ENCODE results near the gene ASB7.
"Not testable (repeated sequence)": the region's sequence is repeated elsewhere in the genome, so short reads cannot be mapped to it uniquely, and the experiment has no call there.

ASB7 gene, protein sequence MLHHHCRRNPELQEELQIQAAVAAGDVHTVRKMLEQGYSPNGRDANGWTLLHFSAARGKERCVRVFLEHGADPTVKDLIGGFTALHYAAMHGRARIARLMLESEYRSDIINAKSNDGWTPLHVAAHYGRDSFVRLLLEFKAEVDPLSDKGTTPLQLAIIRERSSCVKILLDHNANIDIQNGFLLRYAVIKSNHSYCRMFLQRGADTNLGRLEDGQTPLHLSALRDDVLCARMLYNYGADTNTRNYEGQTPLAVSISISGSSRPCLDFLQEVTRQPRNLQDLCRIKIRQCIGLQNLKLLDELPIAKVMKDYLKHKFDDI

DNA sequence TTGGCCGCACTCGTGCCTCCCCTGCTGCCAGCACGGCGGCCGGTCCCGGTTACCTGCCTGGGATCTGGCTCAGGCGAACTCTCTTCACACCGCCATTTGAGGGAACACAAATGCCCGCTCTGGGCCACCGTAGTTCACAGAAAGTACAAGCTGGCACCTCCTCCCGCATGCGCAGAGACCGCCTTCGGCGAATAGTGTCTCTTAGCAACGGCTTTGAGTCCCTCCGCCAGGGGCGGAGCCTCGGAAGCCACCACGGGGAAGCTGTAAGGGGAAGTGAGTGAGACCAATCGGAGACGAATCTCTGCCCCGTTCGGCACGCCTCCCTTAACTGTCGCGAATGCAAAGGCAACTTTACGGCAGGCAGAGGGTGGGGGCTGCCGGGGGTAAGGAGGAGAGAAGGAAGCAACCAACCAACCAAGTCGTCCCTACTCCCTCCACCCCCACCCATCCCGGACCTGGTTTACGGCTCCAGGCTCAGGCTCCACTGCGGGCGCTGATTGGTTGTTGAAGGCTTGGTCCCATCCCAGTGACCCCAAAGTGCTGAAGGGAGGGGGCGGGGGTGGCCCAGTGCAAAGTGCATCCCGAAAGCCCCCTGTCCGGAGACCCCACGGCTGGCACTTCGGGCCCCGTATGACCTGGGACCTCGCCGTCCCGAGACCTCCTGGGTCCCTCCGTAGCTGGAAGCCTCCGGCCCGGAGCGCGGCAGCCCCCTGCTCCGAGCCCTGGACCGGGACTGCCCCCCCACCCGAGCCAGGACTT is at the start of gene ASB7, which contains the start of gene LINS1:
Gene ASB7 (plus strand): TSS at position 526 of the 759 bp plus-strand sequence. CDS start 9,628 bp downstream, outside the sequence.
Gene LINS1 (minus strand): TSS at position 121 of the 759 bp plus-strand sequence. CDS start 21,342 bp downstream, outside the sequence.
- DNase-seq: peak; percentile 97

DNA sequence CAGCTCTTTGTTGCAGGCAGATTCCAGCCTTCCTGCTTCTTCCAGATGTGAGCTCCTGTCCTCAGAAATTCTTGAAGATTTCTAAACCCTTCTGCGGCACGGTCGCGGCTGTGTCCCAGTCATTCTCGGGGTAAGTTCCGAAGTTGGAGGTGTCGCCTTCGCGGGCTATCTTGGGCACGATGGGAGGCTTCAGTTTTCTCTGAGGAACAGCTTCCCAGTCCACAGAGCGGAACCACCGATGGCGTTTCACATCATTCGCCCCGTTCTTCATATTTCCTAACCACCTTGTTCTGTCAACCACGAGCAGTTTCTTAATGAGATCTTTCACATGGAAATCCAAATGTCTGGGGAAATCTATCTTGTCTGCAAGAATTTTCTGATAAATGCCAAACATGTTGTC is 48.9 kb upstream of the ASB7 start:
- no peak for DNase-seq

DNA sequence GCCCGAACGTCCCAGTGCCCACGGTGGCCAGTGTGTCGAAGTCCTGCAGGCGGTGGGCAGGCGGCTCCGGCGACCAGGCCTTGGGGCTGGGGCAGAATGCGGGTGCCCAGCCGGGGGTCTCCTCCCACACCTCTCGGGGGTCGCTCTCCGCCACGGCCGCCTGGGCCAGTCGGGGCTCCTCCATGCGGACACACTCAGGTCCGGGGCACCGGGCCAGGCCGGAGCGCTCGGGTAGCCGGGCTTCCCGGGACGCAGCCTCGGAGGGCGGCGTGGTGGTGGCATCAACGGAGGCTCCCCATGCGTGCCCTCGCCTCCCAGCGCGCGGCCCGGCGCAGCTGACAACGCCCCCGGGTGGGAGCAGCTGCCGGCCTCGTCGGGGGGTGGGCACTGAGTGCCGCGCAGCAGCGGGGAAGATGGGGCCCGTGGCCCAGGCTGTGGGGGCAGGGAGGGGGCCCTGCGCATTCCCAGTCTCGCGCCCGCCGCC is 43.6 kb upstream of the ASB7 start:
- no peak for DNase-seq

DNA sequence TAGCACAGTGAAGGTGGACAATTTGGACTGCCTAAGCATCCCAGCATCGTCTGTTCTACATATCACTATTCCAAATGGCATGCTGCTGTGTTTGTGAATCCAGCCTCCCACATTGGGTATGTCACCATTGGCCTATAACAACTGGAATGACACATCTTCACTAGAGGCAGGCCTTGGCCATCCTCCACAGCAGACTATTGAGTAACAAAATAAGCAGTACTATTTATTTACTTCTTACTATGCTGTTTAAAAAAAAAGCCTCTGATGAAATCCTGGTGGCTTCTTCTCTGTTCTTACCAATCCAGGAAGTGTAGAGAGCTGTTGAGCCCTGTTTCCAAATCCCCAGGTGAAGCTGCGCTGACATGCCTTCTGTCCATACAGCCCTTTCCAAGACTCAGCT is 43.1 kb upstream of the ASB7 start:
- DNase-seq: no peak

DNA sequence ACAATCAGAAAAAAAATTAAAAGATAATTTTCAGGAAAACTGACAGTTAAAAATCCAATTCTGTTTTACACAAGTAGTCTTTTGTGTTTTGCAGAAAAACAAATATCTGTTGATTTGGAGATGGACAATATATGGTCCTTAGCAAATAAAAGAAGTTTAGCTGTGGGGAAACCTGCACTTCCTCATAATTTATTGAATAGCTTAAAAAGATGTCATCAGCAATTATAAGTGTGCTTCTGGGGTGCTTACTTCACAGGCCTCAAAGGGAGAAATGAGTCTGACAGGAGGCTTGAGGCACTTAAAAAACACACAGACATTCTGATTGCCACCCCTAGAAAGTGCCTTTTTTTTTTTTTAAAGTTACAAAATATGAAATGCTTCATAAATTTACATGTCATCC is 42.1 kb upstream of the ASB7 start:
- DNase-seq: no peak

DNA sequence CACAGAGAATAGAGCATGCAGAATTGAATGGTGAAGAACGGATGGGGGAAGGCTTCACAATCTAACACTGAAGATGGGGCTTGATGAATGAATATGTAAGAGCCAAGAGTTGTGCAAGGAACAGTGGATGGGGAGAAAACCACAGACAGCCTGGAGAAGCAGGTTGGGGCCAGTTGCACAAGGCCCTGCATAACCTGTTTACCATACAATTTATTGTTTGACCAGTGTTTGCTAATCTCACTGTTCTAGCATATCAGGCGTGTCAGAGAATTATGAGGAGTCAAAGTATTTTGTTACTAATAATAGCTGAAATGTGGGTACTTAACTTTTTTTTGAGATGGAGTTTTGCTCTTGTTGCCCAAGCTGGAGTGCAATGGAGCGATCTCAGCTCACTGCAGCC is 36.8 kb upstream of the ASB7 start:
- DNase-seq: no peak

DNA sequence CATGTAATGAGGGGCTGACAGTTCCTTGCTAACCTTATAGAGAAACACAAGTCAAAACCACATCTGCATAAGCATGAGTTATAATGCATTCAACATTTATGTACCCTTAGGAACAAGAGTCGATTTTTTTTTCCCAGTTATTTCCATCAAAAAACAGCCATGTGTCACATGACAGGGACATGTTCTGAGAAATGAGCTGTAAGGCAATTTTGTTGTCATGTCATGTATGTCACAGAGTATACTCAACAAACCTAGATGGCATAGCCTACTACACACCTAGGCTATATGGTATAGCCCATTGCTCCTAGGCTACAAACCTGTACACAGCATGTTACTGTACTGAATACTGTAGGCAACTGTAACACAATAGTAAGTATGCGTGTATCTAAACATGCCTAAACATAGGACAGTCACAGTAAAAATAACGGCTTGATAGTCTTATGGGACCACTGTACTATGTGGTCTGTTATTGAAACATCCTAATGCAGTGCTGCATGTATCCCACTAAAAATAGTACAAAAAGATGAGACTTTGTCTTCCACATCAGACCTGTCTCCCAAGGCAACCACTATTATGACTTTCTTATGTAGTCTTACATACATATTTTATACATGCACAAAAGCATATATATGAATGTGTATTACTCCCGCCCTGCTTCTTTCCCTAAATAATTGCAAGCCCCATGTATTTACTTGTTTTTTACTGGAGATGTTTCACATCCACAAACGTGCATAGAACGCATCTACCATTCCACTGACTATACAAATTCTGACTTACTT is 35.4 kb upstream of the ASB7 start:
- no peak for DNase-seq

DNA sequence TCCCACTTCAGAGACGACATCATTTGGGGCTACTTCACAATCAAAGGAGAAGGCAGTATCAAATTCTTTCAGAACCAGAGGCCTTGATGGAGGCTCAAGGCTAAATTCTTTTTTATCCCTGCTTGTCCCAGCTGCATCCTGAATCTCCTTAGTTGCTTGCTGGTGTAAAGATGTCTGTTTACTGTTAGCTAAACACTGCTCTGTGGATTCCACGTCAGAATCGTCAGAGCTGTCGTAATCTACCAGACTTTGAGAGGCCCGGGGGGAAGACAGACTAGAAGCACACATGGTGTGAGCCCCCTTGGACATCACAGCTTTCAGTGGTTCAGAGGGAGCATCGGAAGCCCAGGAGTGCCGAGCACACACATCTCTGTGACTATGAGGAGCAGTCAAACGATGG is 33.0 kb upstream of the ASB7 start:
- DNase-seq: no peak

DNA sequence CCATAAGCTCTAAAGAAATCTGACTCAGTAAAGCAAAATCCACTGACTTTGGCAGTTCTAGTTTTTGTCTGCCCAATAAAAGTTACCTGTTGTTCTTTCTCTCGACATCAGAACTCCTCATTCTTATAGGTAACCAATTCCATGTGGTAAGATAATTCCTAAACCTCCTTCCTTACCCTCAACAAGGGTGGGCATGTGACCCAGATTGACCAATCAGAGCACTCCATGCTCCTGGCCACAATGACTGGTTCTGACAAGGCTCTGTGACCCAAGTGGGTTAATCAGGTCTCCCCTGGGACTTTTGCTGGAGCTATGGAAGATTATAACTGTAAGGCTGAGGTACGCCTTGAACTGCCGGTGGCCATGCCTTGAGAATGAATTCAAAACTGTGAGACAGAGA is 32.1 kb upstream of the ASB7 start:
- no peak for DNase-seq

DNA sequence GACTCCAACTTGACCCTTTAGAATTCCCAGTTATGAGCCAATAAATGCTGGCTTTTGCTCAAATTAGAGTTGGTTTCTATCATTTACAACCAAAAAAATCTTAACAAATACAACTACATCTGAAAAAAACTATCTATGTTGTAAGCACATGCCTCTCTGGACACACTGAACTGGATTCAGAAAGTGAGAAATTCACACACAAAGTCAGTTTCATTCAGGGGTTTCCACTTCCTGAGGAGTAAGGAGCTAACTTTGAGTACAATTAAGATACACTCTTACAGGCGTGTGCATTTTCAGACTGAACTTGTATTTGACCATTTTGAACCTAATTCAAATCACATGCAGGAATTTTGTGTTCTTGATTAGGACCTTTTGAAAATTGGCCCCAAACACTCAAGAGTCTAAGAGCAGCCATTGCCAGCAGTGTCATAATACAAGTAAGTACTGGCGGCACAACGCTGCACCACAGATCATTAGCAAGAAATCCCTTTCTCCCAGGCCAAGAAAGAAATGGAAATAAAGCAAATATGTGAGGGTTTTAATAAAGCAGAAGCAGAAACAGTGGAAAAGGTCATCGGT is 31.6 kb upstream of the ASB7 start:
- no peak for DNase-seq

DNA sequence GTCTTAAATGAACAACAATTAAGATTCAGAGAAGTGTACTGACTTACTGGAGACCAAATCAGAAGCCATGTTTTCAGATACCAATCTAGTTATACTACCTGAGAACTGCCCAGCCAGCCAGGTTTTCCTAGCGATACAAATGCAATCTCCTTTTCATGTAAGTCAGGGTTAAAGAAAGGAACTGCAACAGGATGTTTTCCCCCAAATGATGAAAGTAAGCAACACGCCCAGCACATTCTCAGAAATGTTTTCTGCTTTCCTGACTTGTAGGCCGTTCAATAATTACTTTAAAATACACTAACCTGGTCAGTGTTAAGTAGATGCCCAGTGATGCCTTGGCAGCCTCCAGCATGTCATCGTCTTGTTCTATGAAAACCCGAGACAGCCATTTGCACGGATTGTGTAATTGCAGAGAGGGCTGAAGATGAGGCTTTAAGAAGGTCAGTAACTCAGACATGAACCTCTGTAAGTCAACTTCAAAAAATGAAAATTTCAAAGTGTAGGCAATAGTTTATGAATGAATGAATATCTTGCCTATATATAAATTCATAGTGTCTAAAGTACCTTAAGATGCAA is 30.7 kb upstream of the ASB7 start:
- no peak for DNase-seq

DNA sequence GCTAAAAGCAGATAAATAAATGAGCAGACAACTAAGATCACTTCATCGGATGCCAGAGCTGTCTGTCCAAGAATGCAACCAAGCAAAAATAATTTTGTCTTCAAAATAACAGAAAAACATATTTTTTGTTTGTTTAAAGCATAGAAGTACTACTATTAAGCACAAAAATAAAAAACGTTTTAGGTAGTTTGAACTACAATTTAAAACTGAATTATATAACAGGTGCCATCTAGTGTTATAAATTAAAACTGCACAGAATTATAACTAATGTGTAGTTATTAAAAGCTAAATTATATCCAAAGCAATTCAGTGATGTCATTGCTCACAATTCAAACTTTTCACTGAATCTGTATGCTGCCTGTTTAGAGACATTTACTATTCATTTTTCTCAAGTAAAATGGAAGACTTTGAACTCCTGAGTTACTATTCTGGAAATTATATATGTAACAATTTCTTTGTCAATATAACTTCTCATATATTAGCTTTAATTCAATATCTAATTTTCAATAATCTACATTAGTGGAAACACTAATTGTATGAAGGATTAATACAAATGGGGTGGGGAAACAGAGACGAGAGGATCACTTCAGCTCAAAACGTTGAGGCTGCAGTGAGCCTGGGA is 29.9 kb upstream of the ASB7 start:
- DNase-seq: no peak

DNA sequence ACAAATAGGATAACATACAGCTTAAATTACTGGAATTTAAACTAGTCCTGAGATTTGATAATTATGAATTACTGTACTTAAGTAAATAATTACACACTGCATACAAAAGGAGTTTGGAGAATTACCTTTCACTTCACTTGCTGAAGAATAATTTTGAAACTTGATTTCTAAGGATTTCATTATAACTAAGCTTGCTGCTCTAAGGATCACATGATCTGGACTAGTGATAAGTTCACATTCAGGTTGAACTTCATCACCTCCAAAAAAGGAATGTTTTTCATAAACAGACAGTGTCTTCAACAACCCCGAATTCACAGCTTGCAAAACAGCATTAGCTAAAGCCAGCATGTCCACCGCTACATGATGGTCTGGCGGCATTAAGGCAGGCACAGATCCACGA is 28.9 kb upstream of the ASB7 start:
- DNase-seq: no peak

DNA sequence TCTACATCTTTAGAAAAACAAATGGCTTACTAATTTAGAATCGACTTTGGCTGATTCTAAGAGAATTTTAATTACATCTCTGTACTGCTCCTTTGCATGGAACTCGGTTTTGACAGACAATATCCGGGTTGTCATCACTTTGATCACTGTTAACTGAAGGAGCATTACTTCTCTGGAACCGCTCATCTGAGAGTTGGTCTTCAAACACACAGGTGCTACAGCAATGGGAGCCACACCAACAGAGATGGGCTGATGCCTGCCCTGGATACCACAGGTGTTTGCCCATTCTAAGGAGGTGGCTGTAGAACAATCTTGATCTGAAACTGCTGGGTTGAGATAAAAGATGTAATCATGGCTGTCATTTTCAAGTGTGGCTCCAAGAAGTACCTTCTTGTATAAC is 22.0 kb upstream of the ASB7 start:
- DNase-seq: no peak

DNA sequence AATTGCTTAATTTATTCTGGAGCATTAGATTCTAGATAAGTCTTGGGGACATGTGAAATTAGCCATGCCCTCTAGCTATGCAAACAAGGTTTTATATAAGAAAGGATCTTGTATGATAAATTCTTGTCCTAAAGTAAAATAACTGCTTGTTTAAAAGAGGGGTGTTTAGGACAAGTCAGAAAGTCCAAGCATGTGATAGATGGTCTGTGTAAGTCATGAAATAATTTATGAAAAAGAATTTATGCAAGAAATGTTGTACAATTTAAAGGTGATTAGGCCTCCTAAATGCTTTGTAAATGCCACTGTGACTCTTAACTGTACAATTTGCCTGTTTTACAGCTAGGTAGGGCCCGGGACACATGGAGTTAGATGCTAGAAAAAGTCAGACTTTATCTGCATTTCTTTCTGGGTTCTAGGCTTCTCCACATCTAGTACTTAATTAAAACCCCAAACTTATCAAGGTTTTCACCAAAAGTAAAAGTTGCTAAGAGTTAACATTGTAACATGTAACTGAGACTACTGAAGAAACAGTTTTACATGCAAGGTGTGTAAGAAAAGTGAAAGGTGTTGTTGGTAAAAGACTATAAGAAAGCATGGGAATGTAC is 13.6 kb upstream of the ASB7 start:
- DNase-seq: no peak

DNA sequence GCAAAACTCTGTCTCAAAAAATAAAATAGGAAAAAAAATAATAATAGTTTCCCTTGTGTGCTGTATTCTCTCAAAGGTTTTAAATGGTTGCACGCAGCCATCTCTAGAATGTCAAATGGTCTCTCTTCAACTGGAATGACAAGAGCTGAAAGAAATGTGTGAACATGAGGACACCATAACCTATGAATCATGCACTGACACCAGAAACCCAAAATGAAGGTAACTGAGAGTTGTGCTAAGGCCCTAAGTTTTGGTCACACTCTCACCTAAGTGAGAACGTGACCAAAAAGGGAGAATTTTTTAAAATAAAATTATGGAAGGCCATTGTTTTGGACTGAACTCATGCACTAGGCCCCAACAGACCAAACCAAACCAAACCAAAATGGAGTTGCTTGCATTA is 11.2 kb upstream of the ASB7 start:
- not testable (repeated sequence) for DNase-seq

DNA sequence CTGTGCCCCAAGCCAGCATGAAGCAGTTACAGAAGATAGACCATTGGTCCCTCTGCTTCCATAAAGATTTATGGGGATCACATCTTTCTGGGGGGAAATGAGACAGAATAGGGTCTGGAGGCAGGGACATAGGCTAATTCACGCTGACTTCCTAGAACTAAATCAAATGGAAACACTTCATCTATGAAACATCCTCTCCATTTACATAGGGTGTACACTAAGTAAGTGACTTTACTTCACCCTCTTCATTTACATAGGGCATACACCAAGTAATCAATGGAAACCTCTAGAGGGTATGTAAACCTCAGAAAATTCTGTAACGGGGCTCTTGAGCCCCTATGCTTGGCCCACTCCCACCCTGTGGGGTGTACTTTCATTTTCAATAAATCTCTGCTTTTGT is 10.6 kb upstream of the ASB7 start:
- no peak for DNase-seq

DNA sequence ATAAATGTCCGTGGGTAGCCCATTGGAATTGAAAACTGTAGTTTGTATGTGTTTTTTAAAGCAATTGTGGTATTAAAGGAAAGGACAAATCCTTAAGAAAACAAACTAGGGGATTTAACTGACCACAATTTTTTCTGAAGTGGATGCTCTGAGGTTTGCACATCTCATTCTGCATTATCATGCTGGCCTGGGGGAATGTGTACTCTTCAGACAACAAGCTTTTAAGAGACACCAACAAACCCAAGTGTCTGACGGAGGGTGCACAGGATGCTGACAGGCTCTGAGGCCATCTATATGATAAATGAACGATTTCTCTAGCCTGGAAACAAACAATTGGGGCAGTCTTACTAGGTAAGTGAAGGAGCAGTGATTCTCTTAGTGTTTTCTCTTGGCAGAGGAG is 9.5 kb upstream of the ASB7 start:
- no peak for DNase-seq

DNA sequence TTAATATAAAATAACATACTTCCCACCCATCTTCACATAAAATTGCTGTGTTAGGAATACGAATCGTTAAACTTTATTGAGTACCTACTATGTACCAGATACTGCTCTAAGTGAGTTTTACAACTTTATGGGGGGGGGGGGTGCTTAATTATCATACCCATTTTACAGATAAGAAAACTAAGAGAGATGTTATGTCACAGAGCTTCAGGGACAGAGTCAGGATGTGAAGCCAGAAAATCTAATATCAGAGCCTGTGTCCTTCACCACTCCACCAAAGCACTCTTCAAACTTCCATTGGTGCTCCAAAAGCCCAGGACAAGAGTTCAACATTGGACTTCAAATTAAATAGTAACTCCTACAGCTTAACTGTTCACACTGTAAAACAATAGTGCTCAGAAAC is 9.0 kb upstream of the ASB7 start:
- DNase-seq: no peak

DNA sequence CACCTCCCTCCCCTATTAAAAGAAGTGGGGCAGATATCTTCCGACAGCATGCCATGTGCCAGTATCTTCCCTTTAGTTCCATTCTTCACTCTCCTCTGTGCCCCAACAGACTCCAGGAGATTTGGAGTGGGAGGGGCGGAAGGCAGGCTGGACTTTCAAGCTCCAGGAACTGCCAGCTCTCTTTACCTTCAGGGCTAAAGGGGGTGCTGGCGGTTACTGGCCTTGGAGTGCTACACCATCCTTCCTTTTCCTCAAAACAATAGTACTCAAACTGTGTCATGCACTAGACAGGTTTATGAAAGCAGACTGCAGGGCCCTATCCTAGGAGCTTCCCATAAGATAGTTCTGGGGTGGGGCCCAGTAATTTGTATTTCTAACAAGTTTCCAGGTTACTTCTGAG is 6.4 kb upstream of the ASB7 start:
- DNase-seq: no peak

DNA sequence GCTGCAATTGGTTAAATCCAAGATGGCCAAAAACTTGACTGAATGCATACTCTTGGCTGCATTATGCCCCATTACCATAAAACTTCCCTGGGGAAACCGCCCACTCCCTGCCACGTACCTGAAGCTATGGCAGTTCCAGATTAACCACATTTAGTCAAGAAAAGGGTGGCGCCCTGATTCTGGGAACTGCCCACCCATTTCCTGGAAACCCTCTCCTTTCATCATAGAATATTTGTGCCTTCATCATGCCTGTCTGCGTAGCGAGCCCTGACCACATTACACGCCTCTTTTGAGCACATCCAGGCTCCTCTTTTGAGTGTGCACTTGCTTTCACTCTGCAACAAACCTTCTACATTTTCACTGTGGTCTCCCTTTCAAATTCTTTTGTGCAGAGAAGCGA is 5.6 kb upstream of the ASB7 start:
- no peak for DNase-seq

DNA sequence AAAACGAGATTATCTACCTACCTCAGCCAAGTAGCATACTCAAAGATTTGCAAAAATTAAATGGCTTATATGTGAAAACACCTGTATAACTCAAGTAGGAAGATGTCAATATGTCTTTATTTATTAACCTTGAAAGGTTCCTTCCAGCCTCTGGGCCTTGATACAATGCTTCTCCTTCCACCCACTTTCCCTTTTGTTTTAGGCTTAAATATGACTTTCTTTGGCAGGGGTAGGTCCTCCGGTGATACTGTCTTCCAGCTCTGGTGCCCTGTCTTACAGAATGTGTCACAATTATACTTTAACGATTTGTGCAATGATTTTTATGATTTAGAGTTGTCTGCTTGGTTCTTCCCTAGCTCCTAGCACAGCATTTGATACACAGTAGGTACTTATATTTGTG is 4.5 kb upstream of the ASB7 start:
- no peak for DNase-seq
